ENCODE data around the gene STK39. TPM values are rescaled to one million over a fixed set of nuclear protein-coding genes. Genes with fewer than 3 reads are reported as not detected.

Gene STK39
- total RNA-seq, 6 experiments from 2014 or later: 0.29 to 1.2 (median 0.60) TPM

DNA sequence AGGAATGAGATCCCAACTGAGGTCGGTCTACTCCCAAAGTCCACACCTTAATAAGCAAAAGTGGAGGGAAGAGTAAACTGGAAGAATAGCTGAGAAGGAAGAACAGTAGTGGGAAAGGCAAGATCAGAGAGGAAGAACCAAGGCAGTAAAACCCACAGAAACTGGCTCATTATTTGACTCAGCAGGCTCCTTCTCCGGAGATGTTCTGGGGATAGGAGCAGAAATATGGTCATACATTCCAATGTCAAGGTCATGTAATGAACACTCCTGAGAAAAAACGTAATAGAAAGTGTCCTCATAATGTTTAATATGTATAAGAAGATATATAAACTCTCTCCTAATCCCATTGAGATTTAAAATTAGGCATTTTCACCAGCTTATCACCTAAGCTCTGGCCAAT is 39.5 kb downstream of the STK39 start:
- Histone ChIP-seq H3K4me3 (no peak overlapping the region), H3K9me3 (no peaks in the 10 kb centered on the region), H3K36me3 (no peaks in the 10 kb centered on the region), H3K27ac (no peak overlapping the region), H3K27me3 (no peaks in the 10 kb centered on the region), H3K4me1 (no peaks in the 10 kb centered on the region)
- DNase-seq: no peak
- intact Hi-C loops (cut with DNase I): no loop called here
- ATAC-seq: no peak
- TF ChIP-seq CTCF (IDR thresholded peaks at IDR 0.05) (no peak), POLR2A (IDR thresholded peaks at IDR 0.05) (no peak)
- 64% methylated on average over 3 of the region's 3 CpGs for WGBS (ENCODE audit: insufficient coverage, low coverage, low lambda C conversion rate, missing lambda C conversion rate)

GRCh38 chr2:168203762-168204693 is 43.4 kb downstream of the STK39 start:
- TF ChIP-seq CTCF (IDR thresholded peaks at IDR 0.05) (no peak), POLR2A (IDR thresholded peaks at IDR 0.05) (no peak)
- 81% methylated on average over 15 of the region's 15 CpGs for WGBS (ENCODE audit: insufficient coverage, low coverage, low lambda C conversion rate, missing lambda C conversion rate)
- H3K27ac ChIP-seq: no peak overlapping the region
- H3K4me1 ChIP-seq: no peaks in the 10 kb centered on the region
- no peak for ATAC-seq
- no peaks in the 10 kb centered on the region for H3K36me3 ChIP-seq
- no peaks in the 10 kb centered on the region for H3K27me3 ChIP-seq
- no peaks in the 10 kb centered on the region for H3K9me3 ChIP-seq
- no peak for DNase-seq
- intact Hi-C loops (cut with DNase I): no loop called here
- H3K4me3 ChIP-seq: no peak overlapping the region

DNA sequence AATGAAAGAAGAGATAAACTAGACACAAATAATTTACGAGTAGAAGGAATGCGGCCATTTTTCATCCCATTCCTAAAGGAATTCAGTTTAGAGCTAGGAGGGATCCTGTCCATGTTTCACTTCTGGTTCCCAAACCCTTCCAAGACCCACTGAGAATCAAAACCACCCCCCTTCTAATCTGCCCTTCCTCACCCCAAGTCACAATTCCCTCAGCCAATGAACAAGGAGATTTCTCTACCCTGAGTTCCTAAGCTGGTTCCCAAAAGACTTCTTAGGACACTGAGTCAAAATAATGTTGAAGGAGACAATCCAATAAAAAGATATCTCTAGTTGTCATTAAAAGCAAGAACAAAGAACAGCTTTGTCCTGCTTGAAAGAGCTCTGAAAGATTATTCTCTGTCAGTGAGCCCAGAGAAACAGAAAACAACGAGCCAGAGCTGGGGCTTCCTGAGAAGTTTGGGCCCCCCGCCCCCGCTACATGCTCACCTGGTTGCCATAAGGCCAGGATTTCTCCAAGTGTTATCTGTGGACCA is 45.7 kb downstream of the STK39 start:
- WGBS (ENCODE audit: insufficient coverage, low coverage, low lambda C conversion rate, missing lambda C conversion rate): 56% methylated on average over 4 of the region's 5 CpGs
- H3K36me3 ChIP-seq: no peaks in the 10 kb centered on the region
- intact Hi-C loops (cut with DNase I): no loop called here
- H3K27ac ChIP-seq: no peak overlapping the region
- DNase-seq (no peak), ATAC-seq (no peak)
- no peaks in the 10 kb centered on the region for H3K27me3 ChIP-seq
- no peak for TF ChIP-seq POLR2A (IDR thresholded peaks at IDR 0.05)
- TF ChIP-seq CTCF (IDR thresholded peaks at IDR 0.05): no peak
- H3K9me3 ChIP-seq: no peaks in the 10 kb centered on the region
- H3K4me3 ChIP-seq: no peak overlapping the region
- H3K4me1 ChIP-seq: no peaks in the 10 kb centered on the region

- WGBS (ENCODE audit: insufficient coverage, low coverage, low lambda C conversion rate, missing lambda C conversion rate): 75% methylated on average over 5 of the region's 6 CpGs
- no peak for TF ChIP-seq CTCF (IDR thresholded peaks at IDR 0.05)
- TF ChIP-seq POLR2A (IDR thresholded peaks at IDR 0.05): no peak
- no peak for ATAC-seq
- Histone ChIP-seq H3K36me3 (no peaks in the 10 kb centered on the region), H3K27me3 (no peaks in the 10 kb centered on the region), H3K9me3 (no peaks in the 10 kb centered on the region), H3K4me3 (no peak overlapping the region), H3K27ac (no peak overlapping the region), H3K4me1 (no peaks in the 10 kb centered on the region)
- intact Hi-C loops (cut with DNase I): no loop called here
- DNase-seq: no peak
These were observed 46.3 kb downstream of the STK39 start for GRCh38 chr2:168200930-168201583.

All from right lobe of liver (tissue), 6 donors.